GM04504 (cell line): ENCODE results near the gene LOXL4.

Experiments used
- DNase-seq: peaks from one replicate; pipeline ENCODE4 v3.0.0-alpha.2; 2012; ENCODE audit warnings: low read depth

LOXL4 gene

DNA sequence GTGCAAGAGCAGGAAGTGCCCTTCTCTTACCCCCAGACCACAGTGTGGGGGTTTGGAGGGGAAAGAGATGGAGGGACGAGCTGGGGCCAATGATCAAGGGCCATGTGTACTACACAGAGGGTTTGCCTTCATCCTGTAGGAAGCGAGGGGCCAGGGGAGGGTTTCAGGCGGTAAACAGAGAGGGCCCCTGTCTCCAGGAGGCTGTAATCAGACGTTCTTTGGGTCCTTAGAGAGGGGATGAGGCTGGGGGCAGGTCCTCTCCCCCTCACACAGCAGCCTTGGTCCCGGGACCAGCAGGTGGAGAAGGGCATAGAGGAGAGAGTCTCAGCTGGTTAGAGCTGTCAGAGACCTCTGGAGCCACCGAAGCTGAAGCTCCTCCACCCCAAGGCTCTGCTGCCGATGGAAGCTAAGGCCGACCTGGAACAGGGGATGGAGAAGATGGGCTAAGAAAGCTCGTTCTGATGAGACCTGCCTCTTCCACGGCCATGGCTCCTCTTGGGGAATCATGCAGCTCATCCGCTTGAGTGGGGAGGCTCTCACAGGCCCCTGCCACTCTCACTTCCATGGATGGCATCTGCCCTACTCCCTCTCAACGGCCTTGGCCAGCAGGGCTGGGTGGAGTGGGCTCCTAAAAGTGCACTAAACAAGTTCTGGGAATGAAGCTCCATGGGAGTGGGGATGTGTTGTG lies 3.5 kb downstream of the LOXL4 start:
- no peak for DNase-seq

DNA sequence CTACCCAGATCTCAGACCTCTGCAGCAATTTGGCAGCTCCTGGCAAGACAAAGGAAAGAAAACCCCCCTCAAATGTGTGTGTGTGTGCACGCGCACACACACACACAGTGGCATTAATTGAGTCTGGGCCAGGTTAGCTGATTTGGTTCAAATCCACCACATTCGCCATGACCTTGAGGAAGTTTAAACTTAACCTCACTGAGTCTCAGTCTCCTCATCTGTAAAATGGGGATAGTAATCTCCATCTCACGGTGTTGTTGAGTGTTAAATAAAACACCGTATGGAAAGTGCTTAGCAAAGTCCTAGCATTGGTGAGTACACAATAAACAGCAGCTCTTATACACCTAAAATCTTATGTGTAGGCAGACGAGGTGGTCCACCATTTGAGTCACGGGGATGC lies 4.9 kb downstream of the LOXL4 start:
- DNase-seq, result no peak

DNA sequence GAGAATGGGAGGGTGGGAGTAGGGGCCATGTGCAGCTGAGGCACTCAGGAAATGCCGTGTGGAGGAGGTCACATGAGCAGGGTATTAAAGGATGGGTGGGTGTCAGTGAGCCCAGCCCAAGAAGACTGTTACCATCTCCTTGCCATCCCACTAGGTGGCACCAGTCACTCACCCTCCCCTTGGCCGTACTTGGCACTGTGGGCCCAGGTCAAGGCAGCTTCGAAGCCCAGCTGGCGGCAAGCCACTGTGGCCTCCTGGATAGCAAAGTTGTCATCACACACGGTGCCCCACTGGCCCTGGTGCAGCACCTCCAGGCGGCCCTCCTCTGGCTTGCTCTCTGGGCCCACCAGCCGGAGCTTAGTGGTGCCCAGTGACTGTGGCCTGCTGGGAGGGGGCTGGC lies 5.4 kb downstream of the LOXL4 start:
- no peak for DNase-seq

GRCh38 chr10:98261436-98262277 lies 6.3 kb downstream of the LOXL4 start:
- DNase-seq, result no peak

GRCh38 chr10:98260752-98261151 lies 7.2 kb downstream of the LOXL4 start:
- DNase-seq, result no peak

DNA sequence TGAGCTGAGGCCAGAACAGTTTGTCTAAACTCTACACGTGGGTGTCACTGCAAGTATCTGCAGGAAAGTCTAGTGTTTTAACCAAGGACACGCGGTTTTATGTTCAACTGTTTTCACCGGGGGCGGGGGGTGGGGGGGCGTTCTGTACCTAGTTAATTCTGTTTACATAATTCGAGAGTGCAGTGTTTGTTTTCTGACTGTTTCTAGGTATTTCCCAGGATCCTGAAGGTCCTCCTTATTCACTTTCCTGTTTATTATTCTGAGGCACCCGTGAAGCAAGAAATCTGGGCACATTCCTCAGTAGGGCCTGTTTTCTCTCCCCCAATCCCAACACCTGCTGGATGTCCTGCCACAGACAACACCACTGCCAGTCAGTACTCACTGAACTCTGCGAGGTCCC lies 7.6 kb downstream of the LOXL4 start:
- DNase-seq, result no peak

DNA sequence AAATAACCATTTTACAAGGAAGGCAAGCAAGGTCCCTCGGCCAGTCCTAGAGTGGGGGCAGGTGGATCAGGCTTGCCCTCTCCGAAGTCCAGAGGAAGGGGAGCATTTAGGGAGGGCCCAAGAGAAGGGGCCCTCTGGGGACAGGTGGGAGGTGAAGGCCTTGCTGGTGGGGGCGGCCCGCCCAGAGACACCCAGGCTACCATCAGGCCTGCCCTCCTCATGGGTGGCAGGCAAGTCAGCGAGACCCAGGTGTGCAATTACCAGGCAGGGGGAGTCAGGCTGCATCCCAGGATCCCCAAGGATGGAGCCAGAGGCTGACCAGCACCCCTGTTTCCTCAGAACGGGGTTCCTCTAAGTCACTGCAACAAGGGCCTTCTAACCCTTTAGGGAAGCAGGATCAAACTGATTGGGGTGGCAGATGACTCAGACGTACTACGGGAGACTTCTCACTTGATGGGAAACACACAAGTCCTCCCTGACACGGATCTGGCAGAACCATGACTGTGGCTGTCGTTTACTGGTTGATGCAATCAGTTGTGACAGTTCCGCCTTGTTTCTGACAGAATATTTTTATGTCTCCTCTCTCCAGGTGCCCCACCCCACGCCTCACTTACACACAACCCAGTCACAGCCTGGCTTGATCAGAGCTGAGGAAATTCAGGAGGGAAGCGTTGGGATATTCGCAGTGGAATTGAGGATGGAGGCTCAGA lies 8.2 kb downstream of the LOXL4 start:
- no peak for DNase-seq

DNA sequence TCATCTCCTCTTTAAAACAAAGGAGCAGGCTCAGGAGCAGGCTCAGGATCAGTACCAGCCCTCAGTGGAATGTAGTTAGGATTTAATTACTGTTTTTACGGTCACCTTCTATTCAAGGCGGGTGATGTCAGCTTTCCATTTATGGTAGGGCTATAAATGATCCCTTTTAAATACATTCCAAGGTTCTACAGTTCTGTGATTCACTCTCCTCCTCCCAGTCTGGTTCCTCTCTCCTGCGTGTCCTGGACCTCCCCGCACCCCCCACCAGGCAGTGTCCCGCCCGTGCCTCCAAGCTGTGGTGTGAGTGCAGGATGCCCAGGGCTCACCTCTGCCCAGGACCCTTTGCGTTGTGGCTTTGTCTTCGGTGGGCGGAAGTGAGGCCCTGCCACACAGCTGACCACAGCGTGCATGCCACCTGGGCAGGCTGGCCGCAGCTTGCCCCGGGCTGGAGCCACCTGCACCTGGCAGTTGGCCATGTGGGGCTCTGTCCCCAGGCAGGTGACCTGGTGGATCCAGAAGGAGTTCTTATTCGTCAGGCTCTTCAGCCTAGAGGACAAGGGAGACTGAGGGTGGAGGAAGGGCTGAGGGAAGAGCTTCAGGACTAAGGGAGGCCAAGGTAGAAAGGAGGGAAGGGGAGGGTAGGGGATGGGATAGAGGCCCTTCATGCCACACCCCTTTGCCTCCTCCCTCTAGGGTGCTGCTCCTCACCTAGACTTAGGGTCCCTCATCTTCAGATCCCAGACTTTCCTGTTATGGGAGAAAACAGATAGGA lies 9.1 kb downstream of the LOXL4 start:
- DNase-seq, result no peak

DNA sequence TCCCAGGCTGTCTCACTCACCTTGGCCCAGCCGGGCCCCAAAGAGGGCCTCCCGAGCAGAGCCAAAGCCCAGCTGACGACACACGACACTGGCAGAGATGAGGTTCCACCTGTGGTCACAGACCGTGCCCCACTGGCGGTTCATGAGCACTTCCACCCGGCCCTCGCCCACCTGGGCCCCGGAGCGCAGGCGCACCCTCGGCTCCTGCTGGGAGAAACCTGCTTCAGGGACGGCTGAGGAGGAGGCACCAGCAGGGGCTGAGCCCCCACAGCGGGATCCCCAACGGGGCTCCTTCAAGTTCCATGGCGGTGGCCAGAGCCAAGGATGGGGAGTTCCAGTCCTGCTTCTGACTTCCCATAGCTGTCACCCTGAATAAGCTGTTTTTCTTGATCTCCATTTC lies 10.0 kb downstream of the LOXL4 start:
- DNase-seq, result no peak

DNA sequence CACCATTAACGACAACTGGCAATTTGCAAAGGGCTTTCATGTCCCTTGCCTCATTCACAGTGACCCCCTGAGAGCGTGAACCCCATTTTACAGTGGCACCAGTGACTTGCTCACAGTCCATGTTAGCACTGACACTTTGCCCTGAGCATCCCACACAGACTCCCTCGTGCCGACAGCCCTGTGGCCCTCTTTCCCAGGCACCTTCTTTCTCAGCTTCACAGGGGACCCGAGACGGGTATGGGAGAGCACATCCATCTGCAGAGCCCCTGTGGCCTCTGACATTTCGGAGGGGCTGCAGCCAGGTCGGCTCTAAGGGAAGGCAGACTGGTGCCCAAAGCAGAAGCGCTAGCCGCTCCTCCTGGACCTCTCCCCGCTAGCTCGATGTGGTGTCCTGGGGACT lies 10.8 kb downstream of the LOXL4 start:
- DNase-seq, result no peak

GRCh38 chr10:98256692-98257091 lies 11.3 kb downstream of the LOXL4 start:
- no peak for DNase-seq

- DNase-seq, result no peak
These were observed 12.7 kb downstream of the LOXL4 start for GRCh38 chr10:98255146-98255877.

DNA sequence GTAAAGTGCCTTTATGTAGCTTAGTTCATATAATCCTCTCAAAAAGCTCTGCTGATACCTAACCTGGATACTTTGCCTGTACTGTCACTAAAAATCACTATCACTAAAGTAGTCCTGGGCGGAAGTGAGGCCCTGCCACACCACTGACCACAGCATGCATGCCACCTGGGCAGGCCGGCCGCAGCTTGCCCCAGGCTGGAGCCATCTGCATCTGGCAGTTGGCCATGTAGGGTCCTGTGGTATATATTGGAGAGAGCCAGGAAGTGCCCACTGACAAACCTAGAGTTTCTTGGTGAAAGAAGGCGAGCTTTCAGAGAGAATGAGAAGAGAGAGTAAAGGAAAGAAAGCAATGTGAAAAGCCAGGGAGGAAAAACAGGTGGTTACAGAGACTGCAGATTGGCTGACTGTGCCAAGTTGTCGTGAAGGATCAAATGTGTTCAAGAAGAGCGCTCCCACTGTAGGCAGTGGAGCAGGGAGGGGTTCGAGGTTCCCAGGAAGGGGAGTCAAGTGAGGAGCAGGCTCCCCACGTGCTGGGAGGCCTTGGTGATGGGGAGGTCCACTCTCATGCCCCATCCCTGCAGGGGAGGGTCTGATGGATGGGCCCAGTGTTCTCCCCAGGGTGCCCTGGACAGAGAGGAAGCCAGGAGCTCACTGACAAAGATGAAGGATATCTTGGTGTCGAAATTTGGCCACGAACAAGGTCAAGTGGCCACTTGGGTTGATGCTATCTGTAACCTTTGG lies 13.6 kb downstream of the LOXL4 start:
- no peak for DNase-seq

GRCh38 chr10:98253499-98253898 lies 14.5 kb downstream of the LOXL4 start:
- no peak for DNase-seq

DNA sequence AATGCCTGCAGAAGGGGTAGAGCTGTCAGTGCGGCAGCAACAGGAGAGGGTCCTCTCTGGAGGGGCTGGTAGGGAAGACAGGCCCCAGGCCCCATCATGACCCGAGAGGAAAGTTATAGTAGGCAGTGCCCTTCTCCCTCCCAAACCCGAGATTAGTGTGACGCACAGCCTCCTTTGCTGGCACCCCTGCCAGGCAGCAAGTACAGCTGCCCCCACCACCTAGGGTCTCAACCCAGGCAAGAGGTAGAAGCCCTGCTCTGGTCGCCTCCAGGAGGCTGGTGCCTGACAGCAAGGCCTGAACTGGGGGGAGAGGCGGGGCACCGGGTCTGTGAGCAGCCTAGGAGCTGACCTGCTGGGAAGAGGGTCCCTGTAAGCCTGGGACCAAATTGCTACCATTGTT lies 15.5 kb downstream of the LOXL4 start:
- DNase-seq, result no peak

DNA sequence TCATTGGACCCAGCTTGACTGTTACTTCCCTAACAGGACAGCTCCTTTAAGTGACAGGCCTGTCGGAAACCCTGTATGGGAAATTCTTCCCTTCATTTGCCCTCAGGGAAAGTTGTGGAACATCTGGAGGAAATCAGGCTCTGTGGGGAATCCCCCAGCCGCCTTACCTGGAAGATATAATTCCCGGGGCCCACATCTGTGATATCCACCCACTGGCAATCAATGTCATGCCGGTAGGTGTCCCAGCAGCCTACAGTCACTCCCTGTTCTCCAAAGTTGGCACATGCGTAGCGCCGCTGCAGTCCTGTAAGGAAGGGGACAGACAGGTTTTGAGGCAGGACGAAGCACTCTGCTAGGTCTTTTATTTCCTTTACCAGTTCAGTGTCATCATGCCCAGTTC lies 16.6 kb downstream of the LOXL4 start:
- no peak for DNase-seq

DNA sequence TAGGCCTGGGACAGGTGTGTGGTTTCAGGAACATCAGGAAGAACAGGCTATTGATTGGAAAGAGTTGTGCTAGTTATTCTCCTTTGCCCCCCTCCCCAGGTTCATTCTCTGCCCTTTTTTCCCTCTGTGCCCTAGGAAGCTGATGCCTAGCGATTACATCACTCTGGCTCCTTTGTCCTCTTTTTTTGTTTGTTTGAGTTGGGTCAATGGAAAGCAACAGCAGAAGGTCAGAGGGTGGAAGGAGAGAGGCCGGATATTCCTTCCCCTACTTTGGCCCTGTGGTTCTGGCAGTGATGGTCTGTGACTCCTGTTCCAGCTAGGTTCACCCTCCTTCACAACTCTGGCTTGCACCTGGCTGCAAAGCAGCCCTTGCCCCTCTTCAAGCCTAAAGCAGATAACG lies 18.9 kb downstream of the LOXL4 start:
- DNase-seq, result no peak

DNA sequence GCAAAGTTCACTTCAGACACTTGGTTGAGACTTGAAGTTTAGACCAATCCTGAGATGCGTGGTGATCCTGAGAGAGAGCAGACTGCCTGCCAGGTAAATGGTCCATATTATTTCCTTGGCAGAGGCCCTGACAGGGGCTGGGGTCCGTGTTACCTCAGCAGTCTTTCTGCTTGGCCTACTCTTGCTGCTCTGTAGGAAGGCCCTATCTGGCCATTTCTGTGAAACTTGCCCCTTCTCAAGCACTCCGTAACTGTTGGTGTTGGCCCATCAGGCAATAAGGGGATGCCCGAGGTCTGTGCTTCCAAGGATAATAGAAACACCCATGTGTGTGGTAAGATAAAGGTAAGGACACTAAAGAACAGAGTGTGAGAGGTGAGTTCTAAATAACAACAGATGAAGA lies 20.0 kb downstream of the LOXL4 start:
- no peak for DNase-seq

DNA sequence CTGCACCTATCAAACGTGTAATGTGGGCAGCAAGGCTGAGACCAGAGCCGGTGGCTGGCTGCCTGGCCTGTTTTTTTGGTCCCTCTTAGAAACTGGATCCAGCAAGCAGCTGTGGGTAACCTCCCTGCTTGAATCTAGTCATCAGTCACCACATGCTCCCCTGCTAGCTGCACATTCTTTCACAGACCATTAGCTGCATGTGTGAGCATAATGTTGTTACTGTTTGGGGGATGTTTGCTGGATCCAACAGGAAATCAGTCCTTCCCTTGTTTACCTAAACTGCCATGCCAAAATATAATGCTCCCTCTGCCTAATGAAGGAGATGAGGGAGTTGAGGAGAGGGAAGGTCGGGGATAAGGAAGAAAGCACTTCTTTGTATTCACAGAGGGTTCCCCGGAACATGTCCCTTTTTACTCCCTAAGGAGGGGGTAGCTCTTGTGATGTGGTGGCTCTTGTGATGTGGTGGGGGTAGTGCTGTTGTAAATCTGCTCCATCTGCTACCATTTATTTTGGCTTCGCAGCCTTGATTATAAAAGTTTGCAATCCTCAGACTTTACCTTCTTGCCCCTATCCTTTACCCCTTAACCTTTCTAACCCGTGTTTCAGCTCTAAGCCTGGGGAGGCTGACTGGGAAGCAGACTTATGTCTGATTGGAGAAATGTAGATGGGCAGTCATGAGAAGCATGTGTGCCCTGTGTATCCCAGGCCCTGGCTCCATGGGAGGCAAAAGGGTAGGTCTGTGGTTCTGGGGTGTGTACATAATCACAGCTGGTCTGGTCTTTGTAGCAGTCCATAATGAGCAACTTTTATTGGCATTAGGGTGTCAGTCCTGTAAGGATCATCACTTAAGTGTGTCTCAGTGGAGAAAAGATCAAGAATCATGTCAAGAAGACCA lies 20.8 kb downstream of the LOXL4 start:
- no peak for DNase-seq

- DNase-seq, result no peak
These were observed 23.4 kb downstream of the LOXL4 start for GRCh38 chr10:98244586-98244985.
